Kidney glomerular epithelial cell (primary cell): Measurements from ENCODE around the gene ATP6V1B1.
A peak's percentile ranks its signal among the peaks of the same experiment; 100 is the strongest.

ENCODE experiments used
- DNase-seq: peaks from one replicate; lab custom pipeline; 2025; lab: John Stamatoyannopoulos, UW

ATP6V1B1 gene

GRCh38 chr2:70944111-70944690 lies 8.5 kb downstream of the ATP6V1B1 start:
- DNase-seq, result no peak

GRCh38 chr2:70946832-70947442 lies 11.2 kb downstream of the ATP6V1B1 start:
- DNase-seq, result peak; percentile 24

GRCh38 chr2:70947556-70948184 lies 12.0 kb downstream of the ATP6V1B1 start:
- peak; percentile 9 for DNase-seq

- DNase-seq, result peak; percentile 28
These were observed 12.8 kb downstream of the ATP6V1B1 start for GRCh38 chr2:70948337-70949003.

GRCh38 chr2:70949086-70949485 lies 13.4 kb downstream of the ATP6V1B1 start:
- no peak for DNase-seq

GRCh38 chr2:70954886-70955285 lies 19.2 kb downstream of the ATP6V1B1 start:
- no peak for DNase-seq

GRCh38 chr2:70956141-70956540 lies 20.4 kb downstream of the ATP6V1B1 start:
- DNase-seq, result no peak

- DNase-seq, result no peak
These were observed 22.1 kb downstream of the ATP6V1B1 start for GRCh38 chr2:70957798-70958197.

- DNase-seq, result no peak
These were observed 23.1 kb downstream of the ATP6V1B1 start for GRCh38 chr2:70958759-70959158.

GRCh38 chr2:70959271-70959761 lies 23.6 kb downstream of the ATP6V1B1 start:
- no peak for DNase-seq

- no peak for DNase-seq
These were observed 24.4 kb downstream of the ATP6V1B1 start for GRCh38 chr2:70959851-70960832.

- DNase-seq, result no peak
These were observed 25.3 kb downstream of the ATP6V1B1 start for GRCh38 chr2:70960833-70961647.

GRCh38 chr2:70961648-70961994 lies 25.9 kb downstream of the ATP6V1B1 start:
- DNase-seq, result no peak

GRCh38 chr2:70962211-70962884 lies 26.6 kb downstream of the ATP6V1B1 start:
- DNase-seq, result no peak

- DNase-seq, result no peak
These were observed 27.5 kb downstream of the ATP6V1B1 start for GRCh38 chr2:70962885-70963878.

- DNase-seq, result no peak
These were observed 28.4 kb downstream of the ATP6V1B1 start for GRCh38 chr2:70964133-70964532.

GRCh38 chr2:70964596-70965386 lies 29.1 kb downstream of the ATP6V1B1 start:
- DNase-seq, result peak; percentile 10

GRCh38 chr2:70965506-70965905 lies 29.8 kb downstream of the ATP6V1B1 start:
- DNase-seq, result no peak
